K562 (cell line): ENCODE results near the gene TRPM8. TPM values are rescaled to one million over a fixed set of nuclear protein-coding genes. Genes with fewer than 3 reads are reported as not detected.

Experiments
- ATAC-seq: fragments of 200-7000 bp; cut with Tn5 transposase; 3 replicates; pipeline ENCODE4 v1.9.1; 2020; ENCODE audit warnings: moderate library complexity
- BruUV-seq: library from RNA; stranded (reverse); fragments of 400-500 nt; replicated peaks from 2 replicates; lab custom pipeline; 2021; lab: Mats Ljungman, UMichigan
- CTCF ChIA-PET: fragments of 300-600 bp; formaldehyde crosslinking; extraction: SDS; loops from one replicate; lab custom pipeline; 2021; ENCODE audit warnings: low intra/inter-chr PET ratio; lab: Yijun Ruan, JAX
- POLR2A ChIA-PET: fragments of 300-600, 350-650 bp; sonication (Branson Sonifier 250); formaldehyde crosslinking; extraction: SDS; loops from one replicate; lab custom pipeline; 2021; ENCODE audit warnings: antibody characterized with exemption, inconsistent platforms; lab: Yijun Ruan, JAX
- DNase-seq, 4 experiments: peaks; one replicate each; pipeline versions ENCODE4 v3.0.0 to v3.0.0-alpha.2; 2011 to 2018; ENCODE audit warnings: low spot score in 3 of 4, mixed read lengths in 3 of 4; ENCODE audit errors: extremely low read depth in 1 of 4
- FAIRE-seq: peaks from 2 replicates; lab custom pipeline; 2011; peaks lifted over from hg19 to GRCh38; lab: Jason Lieb, UNC
- H2AFZ ChIP-seq: 2 replicates; pipeline ENCODE4 v1.6.0; 2011; ENCODE audit warnings: low read depth, low read length, control low read depth, inconsistent platforms
- H3K27ac ChIP-seq: fragments of 200-600 bp; 3 replicates; pipeline ENCODE4 v1.8.0; 2011; ENCODE audit warnings: low read depth, mild to moderate bottlenecking, control low read depth, inconsistent platforms, low read length, moderate library complexity, mixed read lengths; ENCODE audit errors: extremely low read depth
- H3K27me3 ChIP-seq, 2 experiments: fragments of 300-600 bp in 1 of 2; 2 replicates in 1 of 2; 3 replicates in 1 of 2; pipeline versions ENCODE4 v1.6.0 to v1.8.0; 2011; ENCODE audit warnings: inconsistent platforms in 2 of 2, low read length in 2 of 2, mild to moderate bottlenecking in 1 of 2, mixed read lengths in 1 of 2, moderate library complexity in 1 of 2; ENCODE audit not compliant: control insufficient read depth in 2 of 2, insufficient read depth in 2 of 2
- H3K36me3 ChIP-seq: fragments of 300-600 bp; 3 replicates; pipeline ENCODE4 v1.8.0; 2011; ENCODE audit warnings: mild to moderate bottlenecking, low read length, inconsistent platforms; ENCODE audit not compliant: control insufficient read depth, insufficient read depth
- H3K4me1 ChIP-seq, 2 experiments: fragments of 200-600 bp in 1 of 2; replicated peaks in 1 of 2; 2 replicates in 1 of 2; 3 replicates in 1 of 2; pipeline versions ENCODE4 v1.5.1 to v1.8.0; 2011; ENCODE audit warnings: inconsistent platforms in 2 of 2, low read length in 2 of 2, mild to moderate bottlenecking in 1 of 2, mixed read lengths in 1 of 2, moderate library complexity in 1 of 2; ENCODE audit not compliant: control insufficient read depth in 2 of 2, insufficient read depth in 2 of 2
- H3K4me2 ChIP-seq: 2 replicates; pipeline ENCODE4 v1.6.1; 2011; ENCODE audit warnings: low read length, control low read depth, inconsistent platforms, mixed read lengths; ENCODE audit not compliant: insufficient read depth
- H3K4me3 ChIP-seq: fragments of 200-600 bp; sonication (generic), shearing (Covaris generic); 2 replicates; pipeline ENCODE4 v1.5.1; 2016; ENCODE audit warnings: control low read depth, inconsistent platforms
- H3K79me2 ChIP-seq: fragments of 200-600 bp; 3 replicates; pipeline ENCODE4 v1.8.0; 2011; ENCODE audit warnings: low read length, inconsistent platforms; ENCODE audit not compliant: control insufficient read depth, insufficient read depth
- H3K9ac ChIP-seq, 2 experiments: 2 replicates each; pipeline versions ENCODE4 v1.6.0 to v1.6.1; 2011; ENCODE audit warnings: low read depth in 2 of 2, low read length in 2 of 2, control low read depth in 1 of 2, inconsistent platforms in 1 of 2, mild to moderate bottlenecking in 1 of 2, mixed read lengths in 1 of 2; ENCODE audit not compliant: insufficient read depth in 1 of 2
- H3K9me1 ChIP-seq: one replicate; pipeline ENCODE4 v1.6.0; 2011; ENCODE audit warnings: inconsistent platforms, mild to moderate bottlenecking, low read length, moderate library complexity; ENCODE audit not compliant: control insufficient read depth, insufficient read depth
- H3K9me3 ChIP-seq: replicated peaks from 2 replicates; pipeline ENCODE4 v1.5.1; 2011; ENCODE audit warnings: low read depth, low read length, inconsistent platforms; ENCODE audit not compliant: control insufficient read depth, insufficient read depth
- H4K20me1 ChIP-seq: replicated peaks from 2 replicates; pipeline ENCODE4 v1.6.1; 2011; ENCODE audit warnings: low read length, inconsistent platforms, mixed read lengths; ENCODE audit not compliant: control insufficient read depth, insufficient read depth
- ATF7 ChIP-seq: fragments of 450-650 bp; IDR thresholded peaks from 2 replicates; pipeline ENCODE4 v1.7.1; 2014; ENCODE audit warnings: mild to moderate bottlenecking, moderate library complexity
- C11orf30 ChIP-seq: fragments of 450-650 bp; IDR thresholded peaks from 2 replicates; pipeline ENCODE4 v1.6.1; 2016; ENCODE audit warnings: low read depth, mild to moderate bottlenecking
- FOXM1 ChIP-seq, 2 experiments: fragments of 450-650 bp in 1 of 2; sonication (generic) in 1 of 2; formaldehyde crosslinking in 1 of 2; IDR thresholded peaks; 2 replicates each; pipeline versions ENCODE4 v1.6.1 to v1.9.0; 2017 to 2022; ENCODE audit warnings: low read depth in 2 of 2, mild to moderate bottlenecking in 2 of 2, missing genetic modification reagents in 1 of 2, moderate library complexity in 1 of 2
- GATAD2B ChIP-seq: fragments of 450-650 bp; IDR thresholded peaks from 2 replicates; pipeline ENCODE4 v1.6.1; 2017; ENCODE audit warnings: mild to moderate bottlenecking, borderline replicate concordance
- HDAC3 ChIP-seq: fragments of 450-650 bp; IDR thresholded peaks from 2 replicates; pipeline ENCODE4 v1.6.1; 2018; ENCODE audit warnings: borderline replicate concordance, mild to moderate bottlenecking, moderate library complexity; ENCODE audit not compliant: partially characterized antibody
- HIVEP1 ChIP-seq: fragments of 250-450 bp; sonication (Bioruptor Pico); IDR thresholded peaks from 2 replicates; pipeline ENCODE4 v1.4.0; 2020; ENCODE audit warnings: mild to moderate bottlenecking
- KDM4B ChIP-seq, 2 experiments: fragments of 450-650 bp in 1 of 2; sonication (generic) in 1 of 2; IDR thresholded peaks; 2 replicates each; pipeline ENCODE4 v1.6.1; 2016 to 2017; ENCODE audit warnings: borderline replicate concordance in 2 of 2, antibody characterized with exemption in 1 of 2, low read depth in 1 of 2, mild to moderate bottlenecking in 1 of 2
- PTBP1 ChIP-seq: fragments of 200-400 bp; formaldehyde crosslinking; IDR thresholded peaks from 2 replicates; pipeline ENCODE4 v1.6.1; 2017; ENCODE audit warnings: low read depth, low read length
- RAD51 ChIP-seq: fragments of 450-650 bp; IDR thresholded peaks from 2 replicates; pipeline ENCODE4 v1.7.1; 2016; ENCODE audit warnings: low read depth, mild to moderate bottlenecking, borderline replicate concordance
- RNF2 ChIP-seq: sonication (generic); IDR thresholded peaks from 2 replicates; pipeline ENCODE4 v1.6.1; 2016
- SIN3A ChIP-seq, 2 experiments: fragments of 150-350 bp in 1 of 2; IDR thresholded peaks; 2 replicates each; pipeline ENCODE4 v1.6.1; 2011 to 2016; ENCODE audit warnings: borderline replicate concordance in 2 of 2, low read depth in 2 of 2, low read length in 2 of 2, mild to moderate bottlenecking in 2 of 2, moderate library complexity in 2 of 2; ENCODE audit not compliant: control insufficient read depth in 1 of 2
- TAL1 ChIP-seq: fragments of 450-650 bp; IDR thresholded peaks from 2 replicates; pipeline ENCODE4 v1.6.1; 2016; ENCODE audit warnings: mild to moderate bottlenecking
- TCFL5 ChIP-seq: fragments of 250-450 bp; sonication (Bioruptor Pico); conservative IDR thresholded peaks from 2 replicates; pipeline ENCODE4 v1.6.1; 2021; ENCODE audit warnings: mild to moderate bottlenecking, moderate library complexity, matching md5 sums
- TSC22D4 ChIP-seq: fragments of 450-650 bp; IDR thresholded peaks from 2 replicates; pipeline ENCODE4 v1.6.1; 2016; ENCODE audit warnings: missing genetic modification characterization, missing biosample characterization, control low read depth
- ZSCAN29 ChIP-seq: fragments of 450-650 bp; IDR thresholded peaks from 2 replicates; pipeline ENCODE4 v1.6.1; 2017
- WGBS: fragments of 100-300 bp; shearing (Covaris generic); methylation state at CpG from one replicate; pipeline ENCODE4 v1.1.6; 2016; ENCODE audit warnings: low coverage, mixed read lengths; ENCODE audit not compliant: insufficient coverage; ENCODE audit errors: missing lambda C conversion rate; 5-methylcytosine and 5-hydroxymethylcytosine counted together
- in situ Hi-C: fragments of 300-500 bp; cut with MboI; formaldehyde crosslinking; loops from 4 replicates; pipeline ENCODE4 v1.15.0; 2018; ENCODE audit warnings: inconsistent platforms, mixed read lengths
- intact Hi-C: fragments of 100-400 bp; cut with micrococcal nuclease; formaldehyde crosslinking; loops from 2 replicates; pipeline ENCODE4 v1.14.2; 2022
- polyA plus RNA-seq, 8 experiments: library from polyadenylated mRNA; depleted of rRNA in 4 of 8; stranded (reverse) in 5 of 8; unstranded in 3 of 8; fragments of >200 nt; fragmentation: Nextera tagmentation in 2 of 8; fragmentation: Illumina TruSeq in 1 of 8; extraction: Ambion mirVana in 2 of 8; extraction: Trizol in 1 of 8; gene quantifications; 2 replicates each; pipeline versions ENCODE4 v1.2.1 to v1.2.3, GENCODE V29; 2011 to 2014; ENCODE audit warnings: inconsistent platforms in 1 of 8, missing spikeins in 1 of 8
- total RNA-seq, 7 experiments: library from RNA; depleted of rRNA in 6 of 7; stranded (reverse); fragments of >200 nt in 6 of 7; fragmentation: Illumina TruSeq in 2 of 7; extraction: Trizol in 2 of 7; gene quantifications; 2 replicates each; pipeline versions ENCODE4 v1.2.1 to v1.2.3, GENCODE V29; 2011 to 2021; ENCODE audit warnings: low replicate concordance in 1 of 7
- TF ChIP-seq, protein P1 (sequence below): fragments of 250-450 bp; sonication (Bioruptor Pico); IDR thresholded peaks from 2 replicates; pipeline ENCODE4 v1.6.1; 2021; ENCODE audit warnings: mild to moderate bottlenecking
- TF ChIP-seq, protein P2 (sequence below): IDR thresholded peaks from 3 replicates; pipeline ENCODE4 v1.6.1; 2011; ENCODE audit warnings: borderline replicate concordance, mild to moderate bottlenecking; ENCODE audit not compliant: insufficient read length, insufficient read depth
- TF ChIP-seq, protein P3 (sequence below): fragments of 450-650 bp; formaldehyde crosslinking; IDR thresholded peaks from 2 replicates; pipeline ENCODE4 v1.4.0; 2020; ENCODE audit warnings: mild to moderate bottlenecking, moderate library complexity
- TF ChIP-seq, protein P4 (sequence below): IDR thresholded peaks from 2 replicates; pipeline ENCODE4 v1.6.1; 2016; ENCODE audit warnings: missing genetic modification characterization, missing compliant biosample characterization

The TRPM8 gene
- total and polyA plus RNA-seq, 9 of the 15 experiments (the other 6 are each of a cell fraction or from before 2014, with no cell fraction given) = not detected

DNA sequence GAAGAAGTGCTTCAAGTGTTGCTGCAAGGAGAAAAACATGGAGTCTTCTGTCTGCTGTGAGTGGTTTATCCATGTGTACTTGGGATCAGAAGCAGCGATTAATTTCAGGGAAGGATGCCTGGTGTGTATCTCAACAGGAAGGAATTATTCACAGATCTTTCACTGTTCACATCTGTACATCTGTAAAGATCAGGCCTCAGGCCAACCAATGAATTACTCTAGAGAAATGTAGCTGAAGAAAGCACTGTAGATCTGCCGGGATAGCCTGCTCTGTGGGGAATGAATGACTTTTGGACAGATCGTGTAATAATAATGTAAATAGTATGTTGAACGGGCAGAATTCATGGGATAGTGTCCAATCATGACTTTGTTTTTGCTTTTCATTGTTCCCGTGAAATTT, 79.3 kb downstream of the TRPM8 start (continued):
- no peak for TF ChIP-seq C11orf30
- no peak for TF ChIP-seq TAL1
- TF ChIP-seq RNF2 = no peak
- no peak for TF ChIP-seq ZSCAN29
- no peak for TF ChIP-seq FOXM1 (IDR thresholded peaks at IDR 0.05; ENCODE audit: low read depth)
- no peak for TF ChIP-seq FOXM1 (CRISPR knock-in tag; IDR thresholded peaks at IDR 0.05; ENCODE audit: low read depth)
- no peak for TF ChIP-seq KDM4B (IDR thresholded peaks at IDR 0.05; ENCODE audit: borderline replicate concordance in 2 of 2, low read depth in 1 of 2)
- no peak for TF ChIP-seq HIVEP1 (CRISPR knock-in tag)

DNA sequence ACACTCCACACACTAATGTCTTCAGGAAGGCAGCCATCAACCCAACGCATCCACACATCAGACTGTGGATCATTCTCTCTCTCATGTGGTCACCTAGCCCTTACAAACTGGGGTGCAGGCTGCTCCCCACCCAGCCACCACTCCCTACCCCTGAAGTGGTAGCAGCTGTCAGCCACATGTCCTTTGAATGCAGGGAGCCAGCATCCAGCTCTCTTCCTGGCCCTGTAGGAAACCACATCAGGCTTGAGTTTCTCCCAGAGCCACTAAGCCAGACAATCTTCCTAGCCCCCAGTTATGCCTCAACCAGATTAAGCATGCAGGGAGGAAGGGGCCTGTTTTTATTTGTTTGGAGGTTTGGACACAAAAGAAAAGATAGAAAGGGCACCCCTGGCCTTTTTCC, 80.5 kb downstream of the TRPM8 start:
- in situ Hi-C loops = no loop called here
- no peak overlapping the region for H2AFZ ChIP-seq
- FAIRE-seq (no peak), ATAC-seq (no peak), DNase-seq (no peak)
- H3K9me3 ChIP-seq = no peaks in the 10 kb centered on the region
- no peaks in the 10 kb centered on the region for H4K20me1 ChIP-seq
- H3K36me3 ChIP-seq = no peaks in the 10 kb centered on the region
- H3K27me3 ChIP-seq = no peaks in the 10 kb centered on the region; a peak in 1 of 5 replicates
- no peaks in the 10 kb centered on the region for H3K4me1 ChIP-seq
- no peak overlapping the region for H3K4me2 ChIP-seq
- 0% methylated on average over 1 of the region's 1 CpG for WGBS
- POLR2A ChIA-PET = interaction anchor here (0.6 kb wide), 1 partner anchor 975 kb away, joined by 3 read pairs; no protein-coding TSS in a partner anchor
- H3K9me1 ChIP-seq = no peaks in the 10 kb centered on the region
- H3K9ac ChIP-seq = no peak overlapping the region
- H3K27ac ChIP-seq = no peak overlapping the region
- BruUV-seq = no TSS peak
- intact Hi-C loops = no loop called here
- no peak overlapping the region for H3K4me3 ChIP-seq
- CTCF ChIA-PET = no interaction called here
- H3K79me2 ChIP-seq = no peaks in the 10 kb centered on the region
- TF ChIP-seq, protein P1, sequence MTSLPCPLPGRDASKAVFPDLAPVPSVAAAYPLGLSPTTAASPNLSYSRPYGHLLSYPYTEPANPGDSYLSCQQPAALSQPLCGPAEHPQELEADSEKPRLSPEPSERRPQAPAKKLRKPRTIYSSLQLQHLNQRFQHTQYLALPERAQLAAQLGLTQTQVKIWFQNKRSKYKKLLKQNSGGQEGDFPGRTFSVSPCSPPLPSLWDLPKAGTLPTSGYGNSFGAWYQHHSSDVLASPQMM (CRISPR knock-in tag) = no peak
- TF ChIP-seq PTBP1 (no peak), GATAD2B (no peak), SIN3A (IDR thresholded peaks at IDR 0.05; ENCODE audit: borderline replicate concordance in 2 of 2, control insufficient read depth in 1 of 2, low read depth in 2 of 2, low read length in 2 of 2) (no peak), TSC22D4 (tag) (no peak), ATF7 (no peak), RAD51 (no peak), HDAC3 (no peak), TCFL5 (CRISPR knock-in tag) (no peak)
- TF ChIP-seq, protein P2, sequence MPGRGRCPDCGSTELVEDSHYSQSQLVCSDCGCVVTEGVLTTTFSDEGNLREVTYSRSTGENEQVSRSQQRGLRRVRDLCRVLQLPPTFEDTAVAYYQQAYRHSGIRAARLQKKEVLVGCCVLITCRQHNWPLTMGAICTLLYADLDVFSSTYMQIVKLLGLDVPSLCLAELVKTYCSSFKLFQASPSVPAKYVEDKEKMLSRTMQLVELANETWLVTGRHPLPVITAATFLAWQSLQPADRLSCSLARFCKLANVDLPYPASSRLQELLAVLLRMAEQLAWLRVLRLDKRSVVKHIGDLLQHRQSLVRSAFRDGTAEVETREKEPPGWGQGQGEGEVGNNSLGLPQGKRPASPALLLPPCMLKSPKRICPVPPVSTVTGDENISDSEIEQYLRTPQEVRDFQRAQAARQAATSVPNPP = no peak
- TF ChIP-seq, protein P3, sequence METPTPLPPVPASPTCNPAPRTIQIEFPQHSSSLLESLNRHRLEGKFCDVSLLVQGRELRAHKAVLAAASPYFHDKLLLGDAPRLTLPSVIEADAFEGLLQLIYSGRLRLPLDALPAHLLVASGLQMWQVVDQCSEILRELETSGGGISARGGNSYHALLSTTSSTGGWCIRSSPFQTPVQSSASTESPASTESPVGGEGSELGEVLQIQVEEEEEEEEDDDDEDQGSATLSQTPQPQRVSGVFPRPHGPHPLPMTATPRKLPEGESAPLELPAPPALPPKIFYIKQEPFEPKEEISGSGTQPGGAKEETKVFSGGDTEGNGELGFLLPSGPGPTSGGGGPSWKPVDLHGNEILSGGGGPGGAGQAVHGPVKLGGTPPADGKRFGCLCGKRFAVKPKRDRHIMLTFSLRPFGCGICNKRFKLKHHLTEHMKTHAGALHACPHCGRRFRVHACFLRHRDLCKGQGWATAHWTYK (CRISPR knock-in tag) = no peak
- TF ChIP-seq, protein P4, sequence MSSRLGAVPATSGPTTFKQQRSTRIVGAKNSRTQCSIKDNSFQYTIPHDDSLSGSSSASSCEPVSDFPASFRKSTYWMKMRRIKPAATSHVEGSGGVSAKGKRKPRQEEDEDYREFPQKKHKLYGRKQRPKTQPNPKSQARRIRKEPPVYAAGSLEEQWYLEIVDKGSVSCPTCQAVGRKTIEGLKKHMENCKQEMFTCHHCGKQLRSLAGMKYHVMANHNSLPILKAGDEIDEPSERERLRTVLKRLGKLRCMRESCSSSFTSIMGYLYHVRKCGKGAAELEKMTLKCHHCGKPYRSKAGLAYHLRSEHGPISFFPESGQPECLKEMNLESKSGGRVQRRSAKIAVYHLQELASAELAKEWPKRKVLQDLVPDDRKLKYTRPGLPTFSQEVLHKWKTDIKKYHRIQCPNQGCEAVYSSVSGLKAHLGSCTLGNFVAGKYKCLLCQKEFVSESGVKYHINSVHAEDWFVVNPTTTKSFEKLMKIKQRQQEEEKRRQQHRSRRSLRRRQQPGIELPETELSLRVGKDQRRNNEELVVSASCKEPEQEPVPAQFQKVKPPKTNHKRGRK (tag) = no peak
